Activated naive CD4-positive, alpha-beta T cell treated with anti-CD3 and anti-CD28 coated beads, Interleukin-2, amount 50 U/mL, for 16 hours (primary cell): Measurements from ENCODE around the gene GALNT2.
A peak's percentile ranks its signal among the peaks of the same experiment; 100 is the strongest.

ENCODE experiments used
- DNase-seq: peaks from one replicate; pipeline ENCODE4 v3.0.0-alpha.2; 2020

The GALNT2 gene

GRCh38 chr1:230097370-230097769 lies 30.3 kb downstream of the GALNT2 start:
- DNase-seq, result no peak

GRCh38 chr1:230098723-230099122 lies 31.7 kb downstream of the GALNT2 start:
- DNase-seq, result no peak

- DNase-seq, result no peak
Observed at GRCh38 chr1:230099465-230099864, 32.4 kb downstream of the GALNT2 start.

GRCh38 chr1:230100932-230101331 lies 33.9 kb downstream of the GALNT2 start:
- no peak for DNase-seq

- DNase-seq, result no peak
Observed at GRCh38 chr1:230101556-230101955, 34.5 kb downstream of the GALNT2 start.

- DNase-seq, result no peak
Observed at GRCh38 chr1:230102046-230102445, 35.0 kb downstream of the GALNT2 start.

GRCh38 chr1:230102472-230102871 lies 35.4 kb downstream of the GALNT2 start:
- DNase-seq, result no peak

GRCh38 chr1:230103306-230104173 lies 36.5 kb downstream of the GALNT2 start:
- DNase-seq, result no peak

- peak; percentile 88 for DNase-seq
Observed at GRCh38 chr1:230104395-230105244, 37.6 kb downstream of the GALNT2 start.

- no peak for DNase-seq
Observed at GRCh38 chr1:230105245-230105753, 38.3 kb downstream of the GALNT2 start.

GRCh38 chr1:230105754-230106625 lies 39.0 kb downstream of the GALNT2 start:
- DNase-seq, result no peak

GRCh38 chr1:230107941-230108340 lies 40.9 kb downstream of the GALNT2 start:
- DNase-seq, result no peak

- DNase-seq, result no peak
Observed at GRCh38 chr1:230108580-230108979, 41.5 kb downstream of the GALNT2 start.

- DNase-seq, result no peak
Observed at GRCh38 chr1:230109066-230109465, 42.0 kb downstream of the GALNT2 start.

GRCh38 chr1:230109895-230110667 lies 43.0 kb downstream of the GALNT2 start:
- DNase-seq, result peak; percentile 91

- no peak for DNase-seq
Observed at GRCh38 chr1:230110971-230111370, 43.9 kb downstream of the GALNT2 start.

- DNase-seq, result no peak
Observed at GRCh38 chr1:230112131-230112701, 45.2 kb downstream of the GALNT2 start.

- no peak for DNase-seq
Observed at GRCh38 chr1:230112782-230113181, 45.7 kb downstream of the GALNT2 start.

- DNase-seq, result no peak
Observed at GRCh38 chr1:230113235-230113592, 46.2 kb downstream of the GALNT2 start.

- no peak for DNase-seq
Observed at GRCh38 chr1:230113593-230114236, 46.7 kb downstream of the GALNT2 start.

GRCh38 chr1:230114237-230114651 lies 47.2 kb downstream of the GALNT2 start:
- no peak for DNase-seq
